Measurements from ENCODE around the gene RYK.
"Not testable (repeated sequence)": the region's sequence is repeated elsewhere in the genome, so short reads cannot be mapped to it uniquely, and the experiment has no call there.

The RYK gene

GRCh38 chr3:134250717-134251220 lies at the start of gene RYK:
Gene RYK (minus strand): TSS chr3:134250859. CDS start chr3:134250654, 205 bp downstream.
- peak within 1 kb of the TSS; percentile 52 for H3K4me3 ChIP-seq (ENCODE audit: low read depth, low read length)

GRCh38 chr3:134299888-134300206 lies 49.2 kb upstream of the RYK start:
- no peak overlapping the region for H3K4me3 ChIP-seq (ENCODE audit: low read depth, low read length)

GRCh38 chr3:134299185-134299887 lies 48.7 kb upstream of the RYK start:
- no peak overlapping the region for H3K4me3 ChIP-seq (ENCODE audit: low read depth, low read length)

- H3K4me3 ChIP-seq (ENCODE audit: low read depth, low read length): no peak overlapping the region
Measured at GRCh38 chr3:134298249-134298648, 47.6 kb upstream of the RYK start.

- H3K4me3 ChIP-seq (ENCODE audit: low read depth, low read length): no peak overlapping the region
Measured at GRCh38 chr3:134296616-134297015, 46.0 kb upstream of the RYK start.

- no peak overlapping the region for H3K4me3 ChIP-seq (ENCODE audit: low read depth, low read length)
Measured at GRCh38 chr3:134295930-134296329, 45.3 kb upstream of the RYK start.

GRCh38 chr3:134294302-134295280 lies 43.9 kb upstream of the RYK start:
- no peak overlapping the region for H3K4me3 ChIP-seq (ENCODE audit: low read depth, low read length)

GRCh38 chr3:134291319-134292254 lies 40.9 kb upstream of the RYK start:
- H3K4me3 ChIP-seq (ENCODE audit: low read depth, low read length): no peak overlapping the region

GRCh38 chr3:134287512-134287911 lies 36.9 kb upstream of the RYK start:
- no peak overlapping the region for H3K4me3 ChIP-seq (ENCODE audit: low read depth, low read length)

GRCh38 chr3:134284438-134284837 lies 33.8 kb upstream of the RYK start:
- no peak overlapping the region for H3K4me3 ChIP-seq (ENCODE audit: low read depth, low read length)

GRCh38 chr3:134282659-134283047 lies 32.0 kb upstream of the RYK start:
- no peak overlapping the region for H3K4me3 ChIP-seq (ENCODE audit: low read depth, low read length)

- no peak overlapping the region for H3K4me3 ChIP-seq (ENCODE audit: low read depth, low read length)
Measured at GRCh38 chr3:134281912-134282658, 31.4 kb upstream of the RYK start.

- no peak overlapping the region for H3K4me3 ChIP-seq (ENCODE audit: low read depth, low read length)
Measured at GRCh38 chr3:134279466-134279865, 28.8 kb upstream of the RYK start.

- no peak overlapping the region for H3K4me3 ChIP-seq (ENCODE audit: low read depth, low read length)
Measured at GRCh38 chr3:134277066-134277660, 26.5 kb upstream of the RYK start.

GRCh38 chr3:134276086-134276485 lies 25.4 kb upstream of the RYK start:
- H3K4me3 ChIP-seq (ENCODE audit: low read depth, low read length): no peak overlapping the region

GRCh38 chr3:134275110-134275509 lies 24.5 kb upstream of the RYK start:
- H3K4me3 ChIP-seq (ENCODE audit: low read depth, low read length): not testable (repeated sequence)

GRCh38 chr3:134274571-134274970 lies 23.9 kb upstream of the RYK start:
- no peak overlapping the region for H3K4me3 ChIP-seq (ENCODE audit: low read depth, low read length)

- no peak overlapping the region for H3K4me3 ChIP-seq (ENCODE audit: low read depth, low read length)
Measured at GRCh38 chr3:134267996-134268395, 17.3 kb upstream of the RYK start.

- no peak overlapping the region for H3K4me3 ChIP-seq (ENCODE audit: low read depth, low read length)
Measured at GRCh38 chr3:134260987-134261386, 10.3 kb upstream of the RYK start.
